ENCODE data around the gene ACER2.
A peak's percentile ranks its signal among the peaks of the same experiment; 100 is the strongest.
"Not testable (repeated sequence)": the region's sequence is repeated elsewhere in the genome, so short reads cannot be mapped to it uniquely, and the experiment has no call there.

ACER2 gene

GRCh38 chr9:19409401-19410194, 789 bp downstream of the ACER2 start:
- Histone ChIP-seq H3K9ac (ENCODE audit: low read length) (peak overlapping the region; percentile 90), H3K4me3 (ENCODE audit: low read length) (peak overlapping the region; percentile 97), H3K4me1 (ENCODE audit: control insufficient read depth, insufficient read depth, low read length) (peaks cover 43% of the 10 kb centered on the region), H3K9me3 (ENCODE audit: control insufficient read depth, low read length) (no peaks in the 10 kb centered on the region), H3K36me3 (ENCODE audit: control insufficient read depth, insufficient read depth, low read length, severe bottlenecking) (no peaks in the 10 kb centered on the region), H3K27me3 (replicated peaks; ENCODE audit: control insufficient read depth, insufficient read depth, low read length) (no peaks in the 10 kb centered on the region)
- peak; percentile 22 for DNase-seq (ENCODE audit: low read depth)

- Histone ChIP-seq H3K4me3 (ENCODE audit: low read length) (peak overlapping the region; percentile 97), H3K36me3 (ENCODE audit: control insufficient read depth, insufficient read depth, low read length, severe bottlenecking) (no peaks in the 10 kb centered on the region), H3K9ac (ENCODE audit: low read length) (no peak overlapping the region), H3K27me3 (replicated peaks; ENCODE audit: control insufficient read depth, insufficient read depth, low read length) (no peaks in the 10 kb centered on the region), H3K4me1 (ENCODE audit: control insufficient read depth, insufficient read depth, low read length) (peaks cover 37% of the 10 kb centered on the region), H3K9me3 (ENCODE audit: control insufficient read depth, low read length) (no peaks in the 10 kb centered on the region)
- DNase-seq (ENCODE audit: low read depth) = no peak
Measured at GRCh38 chr9:19410195-19410503, 1.3 kb downstream of the ACER2 start.

GRCh38 chr9:19410594-19410993, 1.8 kb downstream of the ACER2 start:
- no peaks in the 10 kb centered on the region for H3K9me3 ChIP-seq (ENCODE audit: control insufficient read depth, low read length)
- no peaks in the 10 kb centered on the region for H3K27me3 ChIP-seq (replicated peaks; ENCODE audit: control insufficient read depth, insufficient read depth, low read length)
- peak overlapping the region; percentile 97 for H3K4me3 ChIP-seq (ENCODE audit: low read length)
- no peaks in the 10 kb centered on the region for H3K36me3 ChIP-seq (ENCODE audit: control insufficient read depth, insufficient read depth, low read length, severe bottlenecking)
- DNase-seq (ENCODE audit: low read depth) = no peak
- H3K9ac ChIP-seq (ENCODE audit: low read length) = no peak overlapping the region
- peaks cover 36% of the 10 kb centered on the region for H3K4me1 ChIP-seq (ENCODE audit: control insufficient read depth, insufficient read depth, low read length)

GRCh38 chr9:19411316-19411715, 2.5 kb downstream of the ACER2 start:
- H3K9ac ChIP-seq (ENCODE audit: low read length) = no peak overlapping the region
- no peaks in the 10 kb centered on the region for H3K27me3 ChIP-seq (replicated peaks; ENCODE audit: control insufficient read depth, insufficient read depth, low read length)
- peaks cover 36% of the 10 kb centered on the region for H3K4me1 ChIP-seq (ENCODE audit: control insufficient read depth, insufficient read depth, low read length)
- DNase-seq (ENCODE audit: low read depth) = no peak
- no peak overlapping the region for H3K4me3 ChIP-seq (ENCODE audit: low read length)
- no peaks in the 10 kb centered on the region for H3K36me3 ChIP-seq (ENCODE audit: control insufficient read depth, insufficient read depth, low read length, severe bottlenecking)
- no peaks in the 10 kb centered on the region for H3K9me3 ChIP-seq (ENCODE audit: control insufficient read depth, low read length)

- not testable (repeated sequence) for H3K9ac ChIP-seq (ENCODE audit: low read length); H3K4me3 ChIP-seq (ENCODE audit: low read length); H3K36me3 ChIP-seq (ENCODE audit: control insufficient read depth, insufficient read depth, low read length, severe bottlenecking); H3K9me3 ChIP-seq (ENCODE audit: control insufficient read depth, low read length); H3K27me3 ChIP-seq (replicated peaks; ENCODE audit: control insufficient read depth, insufficient read depth, low read length); DNase-seq (ENCODE audit: low read depth)
- H3K4me1 ChIP-seq (ENCODE audit: control insufficient read depth, insufficient read depth, low read length) = peaks cover 31% of the 10 kb centered on the region
Measured at GRCh38 chr9:19413456-19413855, 4.6 kb downstream of the ACER2 start.

GRCh38 chr9:19416143-19416542, 7.3 kb downstream of the ACER2 start:
- Histone ChIP-seq H3K4me3 (ENCODE audit: low read length) (no peak overlapping the region), H3K9ac (ENCODE audit: low read length) (no peak overlapping the region), H3K4me1 (ENCODE audit: control insufficient read depth, insufficient read depth, low read length) (peaks cover 17% of the 10 kb centered on the region), H3K36me3 (ENCODE audit: control insufficient read depth, insufficient read depth, low read length, severe bottlenecking) (no peaks in the 10 kb centered on the region), H3K27me3 (replicated peaks; ENCODE audit: control insufficient read depth, insufficient read depth, low read length) (no peaks in the 10 kb centered on the region), H3K9me3 (ENCODE audit: control insufficient read depth, low read length) (no peaks in the 10 kb centered on the region)
- DNase-seq (ENCODE audit: low read depth) = no peak

GRCh38 chr9:19420877-19421276, 12.1 kb downstream of the ACER2 start:
- Histone ChIP-seq H3K4me1 (ENCODE audit: control insufficient read depth, insufficient read depth, low read length) (peaks cover 21% of the 10 kb centered on the region), H3K9me3 (ENCODE audit: control insufficient read depth, low read length) (no peaks in the 10 kb centered on the region), H3K27me3 (replicated peaks; ENCODE audit: control insufficient read depth, insufficient read depth, low read length) (no peaks in the 10 kb centered on the region), H3K36me3 (ENCODE audit: control insufficient read depth, insufficient read depth, low read length, severe bottlenecking) (peaks cover 11% of the 10 kb centered on the region), H3K4me3 (ENCODE audit: low read length) (no peak overlapping the region), H3K9ac (ENCODE audit: low read length) (no peak overlapping the region)
- no peak for DNase-seq (ENCODE audit: low read depth)

- Histone ChIP-seq H3K4me3 (ENCODE audit: low read length) (no peak overlapping the region), H3K9ac (ENCODE audit: low read length) (no peak overlapping the region), H3K4me1 (ENCODE audit: control insufficient read depth, insufficient read depth, low read length) (peaks cover 21% of the 10 kb centered on the region), H3K9me3 (ENCODE audit: control insufficient read depth, low read length) (no peaks in the 10 kb centered on the region), H3K27me3 (replicated peaks; ENCODE audit: control insufficient read depth, insufficient read depth, low read length) (no peaks in the 10 kb centered on the region), H3K36me3 (ENCODE audit: control insufficient read depth, insufficient read depth, low read length, severe bottlenecking) (peaks cover 20% of the 10 kb centered on the region)
- DNase-seq (ENCODE audit: low read depth) = no peak
Measured at GRCh38 chr9:19423163-19423562, 14.4 kb downstream of the ACER2 start.

GRCh38 chr9:19424176-19424779, 15.5 kb downstream of the ACER2 start:
- H3K9ac ChIP-seq (ENCODE audit: low read length) = peak overlapping the region; percentile 2
- H3K4me1 ChIP-seq (ENCODE audit: control insufficient read depth, insufficient read depth, low read length) = peaks cover 21% of the 10 kb centered on the region
- no peaks in the 10 kb centered on the region for H3K27me3 ChIP-seq (replicated peaks; ENCODE audit: control insufficient read depth, insufficient read depth, low read length)
- peak; percentile 15 for DNase-seq (ENCODE audit: low read depth)
- H3K36me3 ChIP-seq (ENCODE audit: control insufficient read depth, insufficient read depth, low read length, severe bottlenecking) = peaks cover 20% of the 10 kb centered on the region
- no peaks in the 10 kb centered on the region for H3K9me3 ChIP-seq (ENCODE audit: control insufficient read depth, low read length)
- peak overlapping the region; percentile 0 for H3K4me3 ChIP-seq (ENCODE audit: low read length)

- Histone ChIP-seq H3K4me1 (ENCODE audit: control insufficient read depth, insufficient read depth, low read length) (peaks cover 34% of the 10 kb centered on the region), H3K4me3 (ENCODE audit: low read length) (no peak overlapping the region), H3K9me3 (ENCODE audit: control insufficient read depth, low read length) (no peaks in the 10 kb centered on the region), H3K9ac (ENCODE audit: low read length) (peak overlapping the region; percentile 62), H3K36me3 (ENCODE audit: control insufficient read depth, insufficient read depth, low read length, severe bottlenecking) (peaks cover 21% of the 10 kb centered on the region), H3K27me3 (replicated peaks; ENCODE audit: control insufficient read depth, insufficient read depth, low read length) (no peaks in the 10 kb centered on the region)
- peak; percentile 30 for DNase-seq (ENCODE audit: low read depth)
Measured at GRCh38 chr9:19429595-19429994, 20.8 kb downstream of the ACER2 start.

- DNase-seq (ENCODE audit: low read depth) = no peak
- Histone ChIP-seq H3K4me3 (ENCODE audit: low read length) (no peak overlapping the region), H3K4me1 (ENCODE audit: control insufficient read depth, insufficient read depth, low read length) (peaks cover 28% of the 10 kb centered on the region), H3K9ac (ENCODE audit: low read length) (peak overlapping the region; percentile 62), H3K9me3 (ENCODE audit: control insufficient read depth, low read length) (no peaks in the 10 kb centered on the region), H3K36me3 (ENCODE audit: control insufficient read depth, insufficient read depth, low read length, severe bottlenecking) (peaks cover 22% of the 10 kb centered on the region), H3K27me3 (replicated peaks; ENCODE audit: control insufficient read depth, insufficient read depth, low read length) (no peaks in the 10 kb centered on the region)
Measured at GRCh38 chr9:19430201-19430760, 21.5 kb downstream of the ACER2 start.
